LNCAP (cell line): Measurements from ENCODE around the gene FAM229A.

ENCODE experiments used
- TF ChIP-seq, protein P1 (sequence below): fragments of 450-650 bp; IDR thresholded peaks from 2 replicates; pipeline ENCODE4 v1.5.1; 2017; ENCODE audit warnings: mild to moderate bottlenecking

FAM229A gene

DNA sequence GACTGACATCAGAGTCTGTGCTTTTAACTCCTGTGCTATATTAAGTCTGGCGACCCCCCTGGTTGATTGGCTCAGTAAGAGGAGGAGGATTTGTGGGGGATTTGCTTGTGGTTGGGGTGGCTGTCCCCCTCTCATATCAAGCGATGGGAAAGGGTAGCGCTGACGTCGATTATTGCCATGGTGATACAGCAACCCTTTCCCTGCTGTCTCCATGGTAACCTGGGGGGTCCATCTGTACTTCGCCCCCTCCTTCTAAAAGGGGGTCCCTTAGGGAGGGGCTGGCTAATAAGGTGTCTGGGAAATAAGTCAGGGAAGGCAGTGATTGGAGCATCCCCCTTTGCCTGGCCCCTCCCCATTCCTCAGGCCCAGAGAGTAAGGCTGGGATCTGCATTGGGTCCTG is 4.7 kb downstream of the FAM229A start:
- TF ChIP-seq, protein P1, sequence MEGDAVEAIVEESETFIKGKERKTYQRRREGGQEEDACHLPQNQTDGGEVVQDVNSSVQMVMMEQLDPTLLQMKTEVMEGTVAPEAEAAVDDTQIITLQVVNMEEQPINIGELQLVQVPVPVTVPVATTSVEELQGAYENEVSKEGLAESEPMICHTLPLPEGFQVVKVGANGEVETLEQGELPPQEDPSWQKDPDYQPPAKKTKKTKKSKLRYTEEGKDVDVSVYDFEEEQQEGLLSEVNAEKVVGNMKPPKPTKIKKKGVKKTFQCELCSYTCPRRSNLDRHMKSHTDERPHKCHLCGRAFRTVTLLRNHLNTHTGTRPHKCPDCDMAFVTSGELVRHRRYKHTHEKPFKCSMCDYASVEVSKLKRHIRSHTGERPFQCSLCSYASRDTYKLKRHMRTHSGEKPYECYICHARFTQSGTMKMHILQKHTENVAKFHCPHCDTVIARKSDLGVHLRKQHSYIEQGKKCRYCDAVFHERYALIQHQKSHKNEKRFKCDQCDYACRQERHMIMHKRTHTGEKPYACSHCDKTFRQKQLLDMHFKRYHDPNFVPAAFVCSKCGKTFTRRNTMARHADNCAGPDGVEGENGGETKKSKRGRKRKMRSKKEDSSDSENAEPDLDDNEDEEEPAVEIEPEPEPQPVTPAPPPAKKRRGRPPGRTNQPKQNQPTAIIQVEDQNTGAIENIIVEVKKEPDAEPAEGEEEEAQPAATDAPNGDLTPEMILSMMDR: no peak

DNA sequence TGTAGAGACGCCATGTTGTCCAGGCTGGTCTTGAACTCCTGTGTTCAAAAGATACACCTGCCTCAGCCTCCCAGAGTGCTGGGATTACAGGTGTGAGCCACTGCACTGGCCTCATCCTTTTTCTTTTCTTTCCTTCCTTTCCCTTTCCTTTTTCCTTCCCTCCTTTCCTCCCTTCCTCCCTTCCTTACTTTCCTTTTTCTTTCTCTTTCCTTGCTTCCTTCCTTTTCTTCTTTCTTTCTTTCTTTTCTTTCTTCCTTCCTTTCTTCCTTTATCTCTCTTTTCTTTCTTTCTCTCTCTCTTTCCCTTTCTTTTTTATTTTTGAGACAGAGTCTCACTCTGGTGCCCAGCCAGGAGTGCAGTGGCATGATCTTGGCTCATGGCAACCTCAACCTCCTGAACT is 5.8 kb downstream of the FAM229A start:
- TF ChIP-seq, protein P1: no peak

DNA sequence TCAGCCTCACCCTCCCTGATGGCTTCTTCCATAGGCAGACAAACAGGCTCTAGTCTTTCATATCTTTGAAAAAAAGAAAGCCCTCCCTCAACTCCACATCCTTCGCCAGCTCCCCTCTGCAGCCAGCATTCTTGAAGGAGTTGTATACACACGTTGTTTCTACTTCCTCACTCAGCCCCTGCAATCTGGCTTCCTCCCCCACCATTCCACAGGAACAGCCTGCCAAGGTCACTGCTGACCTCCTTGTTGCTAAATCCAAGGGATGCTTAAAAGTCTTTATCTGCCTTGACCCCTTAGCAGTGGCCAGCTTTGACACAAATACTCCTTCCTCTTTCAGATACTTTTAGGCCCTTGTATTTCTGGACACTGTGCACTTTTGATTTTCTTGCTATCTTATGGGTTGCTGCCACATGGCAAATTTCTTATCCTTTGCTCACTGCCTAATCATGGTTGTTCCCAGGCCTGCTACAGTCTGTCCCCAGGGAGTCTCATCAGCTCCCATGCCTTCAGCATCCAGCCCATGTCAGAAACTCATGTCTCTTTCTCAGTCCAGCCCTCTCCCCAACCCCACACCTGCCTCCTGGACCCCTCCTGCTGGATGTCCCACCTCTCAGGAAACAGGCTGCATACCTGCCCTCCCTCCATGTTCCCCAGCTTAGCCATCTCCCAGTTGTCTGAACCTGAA is 8.3 kb downstream of the FAM229A start:
- TF ChIP-seq, protein P1: no peak

DNA sequence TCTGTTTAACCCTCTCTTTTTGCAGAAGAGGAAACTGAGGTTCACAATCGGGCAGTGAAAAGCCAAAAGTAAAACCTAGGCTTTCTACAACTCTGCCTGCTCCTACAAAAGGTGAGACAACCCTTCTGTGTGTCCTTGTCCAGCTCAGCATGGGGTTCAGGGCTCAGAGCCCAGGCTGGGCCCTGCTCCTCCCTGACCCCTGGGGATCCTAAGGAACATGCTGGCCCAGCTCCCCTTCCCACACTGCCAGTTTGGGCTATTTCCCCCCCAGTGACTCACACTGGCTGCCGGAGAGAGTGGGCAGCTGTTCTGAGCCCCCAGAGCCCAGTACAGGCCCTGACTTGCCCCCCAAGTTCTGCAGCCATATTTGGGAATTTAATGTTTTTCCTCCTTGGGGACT is 8.9 kb downstream of the FAM229A start:
- TF ChIP-seq, protein P1: no peak

DNA sequence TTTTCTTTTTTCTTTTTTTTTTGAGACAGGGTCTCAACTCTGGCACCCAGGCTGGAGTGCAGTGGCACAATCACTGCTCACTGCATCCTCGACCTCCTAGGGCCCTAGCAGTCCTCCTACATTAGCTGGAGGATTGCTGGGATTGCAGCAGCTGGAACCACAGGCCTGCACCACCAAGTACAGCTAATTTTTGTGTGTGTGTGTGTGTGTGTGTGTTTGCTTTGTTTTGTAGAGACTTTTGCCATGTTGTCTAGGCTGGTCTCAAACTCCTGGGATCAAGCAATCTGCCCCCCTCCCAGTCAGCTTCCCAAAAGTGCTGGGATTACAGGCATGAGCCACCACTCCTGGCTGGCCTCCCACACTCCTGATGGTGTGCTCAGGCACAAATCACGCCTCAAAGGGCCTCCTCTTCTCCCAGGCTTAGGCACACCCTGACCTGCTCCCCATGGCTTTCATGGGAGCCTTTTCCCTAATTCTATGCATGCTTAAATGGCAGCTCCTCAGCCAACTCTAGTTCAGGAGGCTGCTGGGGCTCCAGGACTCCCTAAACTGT is 9.4 kb downstream of the FAM229A start:
- TF ChIP-seq, protein P1: no peak

DNA sequence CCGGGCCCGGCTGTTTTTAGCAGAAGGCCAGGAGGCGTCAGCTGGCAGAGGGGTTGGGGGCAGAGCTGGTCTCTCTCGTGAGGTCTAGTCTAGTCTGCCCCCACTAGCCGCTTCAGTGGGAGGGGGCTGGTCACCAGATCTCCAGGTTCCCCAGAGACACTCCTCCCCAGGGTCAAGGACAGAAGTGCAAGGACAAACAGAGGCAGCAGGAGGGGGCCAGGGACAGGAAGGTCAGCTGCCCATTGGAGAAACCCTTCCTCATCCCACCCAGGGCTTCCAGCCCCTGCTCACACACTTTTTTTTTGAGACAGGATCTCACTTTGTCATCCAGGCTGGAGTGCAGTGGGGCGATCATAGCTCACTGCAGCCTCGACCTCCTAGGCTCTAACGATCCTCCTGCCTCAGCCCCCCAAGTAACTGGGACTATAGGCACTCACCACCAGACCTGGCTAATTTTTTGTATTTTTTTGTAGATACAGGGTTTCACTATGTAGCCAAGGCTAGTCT is 10.0 kb downstream of the FAM229A start:
- TF ChIP-seq, protein P1: no peak

DNA sequence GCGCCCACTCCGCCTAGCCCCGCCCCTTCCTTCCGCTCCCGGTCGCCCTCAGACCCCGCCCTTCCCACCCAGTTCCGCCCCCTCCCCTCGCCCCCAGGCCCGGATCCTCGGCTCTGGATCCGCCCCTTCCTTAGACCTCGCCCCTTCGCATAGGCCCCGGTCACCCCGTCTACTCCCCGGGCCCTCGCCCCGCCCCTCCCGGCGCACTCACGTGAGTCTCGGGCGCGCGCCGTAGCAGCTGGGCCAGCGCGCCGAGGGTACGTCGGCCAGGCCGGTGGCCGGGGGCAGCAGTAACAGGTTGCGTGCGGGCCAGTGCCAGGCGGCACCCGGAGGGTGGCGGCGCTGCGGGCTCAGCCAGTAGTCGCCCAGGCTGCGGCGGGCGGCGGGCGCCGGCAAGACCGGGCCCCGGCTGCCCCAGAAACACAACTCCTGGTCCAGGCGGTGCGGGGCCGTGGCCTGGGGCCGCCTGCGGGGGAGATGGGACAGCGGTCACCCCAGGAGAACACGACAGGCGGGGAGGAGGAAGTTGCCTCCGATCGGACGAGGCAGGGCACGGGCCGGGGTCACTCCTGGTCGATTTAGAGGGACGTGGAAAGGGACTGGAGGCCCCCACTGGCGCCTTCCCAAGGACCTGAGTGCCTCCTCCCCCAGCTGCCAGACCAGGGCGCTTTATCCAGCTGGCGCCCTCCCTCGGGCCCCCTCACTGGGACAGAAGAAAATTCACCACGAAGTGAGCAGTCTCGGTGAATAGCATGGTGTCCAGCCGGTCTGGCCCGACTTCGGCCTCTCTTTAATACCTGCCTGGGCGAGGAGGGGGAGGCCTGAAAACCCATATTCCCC is 10.7 kb downstream of the FAM229A start:
- TF ChIP-seq, protein P1: no peak; the same call in 1 of the 2 replicates
